ENCODE measurements around the gene PIK3CA. TPM values are rescaled to one million over a fixed set of nuclear protein-coding genes. Genes with fewer than 3 reads are reported as not detected.

The PIK3CA gene
- total and polyA plus RNA-seq, 2 experiments from 2014 or later: 8.3 to 22.5 TPM

DNA sequence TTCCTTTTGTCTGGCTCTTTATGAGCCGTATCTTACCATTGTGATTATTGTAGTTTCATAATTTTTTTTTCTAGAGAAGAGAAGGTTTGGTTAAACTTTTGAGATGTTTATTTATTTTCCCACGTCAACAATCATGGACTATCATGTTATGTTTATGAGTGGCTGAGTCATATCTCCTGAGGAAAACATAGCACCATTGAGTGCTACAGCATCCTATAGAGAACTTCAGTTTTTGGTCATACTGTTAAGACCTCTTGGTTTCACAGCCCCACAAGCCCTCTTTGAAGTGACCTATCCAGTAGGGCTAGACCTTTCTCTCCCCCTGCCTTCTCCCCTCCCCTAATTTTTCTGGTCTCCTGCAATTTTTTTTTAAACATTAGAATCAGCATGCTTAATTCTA is 20.8 kb downstream of the PIK3CA start:
- 91% methylated on average over 2 of the region's 2 CpGs for WGBS, 2 experiments (ENCODE audit: low coverage in 1 of 2, low lambda C conversion rate in 2 of 2, missing lambda C conversion rate in 2 of 2)
- H3K4me2 ChIP-seq (ENCODE audit: unreplicated experiment): no peak overlapping the region
- H3K79me2 ChIP-seq (ENCODE audit: insufficient read depth): peaks cover 99% of the 10 kb centered on the region
- no peaks in the 10 kb centered on the region for H3K9me3 ChIP-seq (ENCODE audit: low read depth)
- TF ChIP-seq EZH2 (IDR thresholded peaks at IDR 0.05; ENCODE audit: insufficient read depth, poor library complexity, severe bottlenecking) (no peak), EZH2phosphoT487 (IDR thresholded peaks at IDR 0.05; ENCODE audit: insufficient read depth, low read depth) (no peak)
- no peak overlapping the region for H2AFZ ChIP-seq
- DNase-seq: no peak
- H3K27ac ChIP-seq: no peak overlapping the region
- H3F3A ChIP-seq (ENCODE audit: insufficient read depth): no peaks in the 10 kb centered on the region
- H3K4me1 ChIP-seq (ENCODE audit: insufficient read depth): no peaks in the 10 kb centered on the region
- no peaks in the 10 kb centered on the region; the same call in 1 of the 2 replicates for H4K20me1 ChIP-seq (ENCODE audit: insufficient read depth)
- H3K36me3 ChIP-seq (ENCODE audit: low read depth): no peaks in the 10 kb centered on the region
- no peak overlapping the region for H3K4me3 ChIP-seq
- H3K27me3 ChIP-seq (replicated peaks; ENCODE audit: insufficient read depth): no peaks in the 10 kb centered on the region
- H3K9me2 ChIP-seq (ENCODE audit: insufficient read depth): no peaks in the 10 kb centered on the region
- H3K9ac ChIP-seq: no peak overlapping the region
- in situ Hi-C loops (cut with MboI): no loop called here

DNA sequence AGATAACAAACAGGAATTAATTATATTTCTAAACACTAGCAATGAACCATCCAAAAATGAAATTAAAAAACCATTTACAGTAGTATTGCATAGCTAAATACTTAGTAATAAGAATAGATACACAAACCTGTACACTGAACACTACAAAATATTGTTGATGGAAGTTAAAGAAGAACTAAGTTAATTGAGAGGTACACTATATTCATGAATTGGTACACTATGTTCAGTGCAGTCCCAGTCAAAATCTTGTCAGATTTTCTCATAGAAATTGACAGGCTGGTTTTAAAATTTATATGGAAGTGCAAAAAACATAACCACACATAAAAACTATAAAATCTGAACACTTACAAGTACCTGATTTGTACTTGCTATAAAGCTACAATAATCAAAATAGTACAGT is 24.4 kb downstream of the PIK3CA start:
- H3K79me2 ChIP-seq (ENCODE audit: insufficient read depth): peaks cover 97% of the 10 kb centered on the region
- TF ChIP-seq EZH2phosphoT487 (IDR thresholded peaks at IDR 0.05; ENCODE audit: insufficient read depth, low read depth) (no peak), EZH2 (IDR thresholded peaks at IDR 0.05; ENCODE audit: insufficient read depth, poor library complexity, severe bottlenecking) (no peak)
- in situ Hi-C loops (cut with MboI): no loop called here

DNA sequence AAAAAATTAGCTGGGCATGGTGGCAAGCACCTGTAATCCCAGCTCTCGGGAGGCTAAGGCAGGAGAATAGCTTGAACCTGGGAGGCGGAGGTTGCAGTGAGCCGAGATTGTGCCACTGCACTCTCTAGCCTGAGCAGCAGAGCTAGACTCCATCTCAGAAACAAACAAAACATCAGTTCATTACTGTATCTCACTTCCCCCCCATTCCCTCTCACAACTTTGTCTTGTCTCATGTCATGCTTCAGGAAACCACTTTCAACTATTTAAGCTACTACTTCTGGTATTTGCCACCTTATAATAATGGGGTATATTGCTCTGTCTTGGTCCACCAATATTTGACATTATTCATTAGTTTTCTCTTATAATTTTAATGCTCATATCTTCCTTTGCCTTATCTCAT is 26.2 kb downstream of the PIK3CA start:
- TF ChIP-seq EZH2 (IDR thresholded peaks at IDR 0.05; ENCODE audit: insufficient read depth, poor library complexity, severe bottlenecking) (no peak), EZH2phosphoT487 (IDR thresholded peaks at IDR 0.05; ENCODE audit: insufficient read depth, low read depth) (no peak)
- peaks cover 15% of the 10 kb centered on the region for H3F3A ChIP-seq (ENCODE audit: insufficient read depth)
- H3K9me3 ChIP-seq (ENCODE audit: low read depth): no peaks in the 10 kb centered on the region
- no peak overlapping the region for H3K27ac ChIP-seq
- H2AFZ ChIP-seq: no peak overlapping the region
- H3K9ac ChIP-seq: no peak overlapping the region
- no peaks in the 10 kb centered on the region for H3K9me2 ChIP-seq (ENCODE audit: insufficient read depth)
- H3K27me3 ChIP-seq (replicated peaks; ENCODE audit: insufficient read depth): no peaks in the 10 kb centered on the region
- H3K4me1 ChIP-seq (ENCODE audit: insufficient read depth): peaks cover 10% of the 10 kb centered on the region
- no peaks in the 10 kb centered on the region for H3K36me3 ChIP-seq (ENCODE audit: low read depth)
- H3K4me3 ChIP-seq: no peak overlapping the region
- 95 to 100% methylated on average over 3 of the region's 3 CpGs for WGBS, 2 experiments (ENCODE audit: low coverage in 1 of 2, low lambda C conversion rate in 2 of 2, missing lambda C conversion rate in 2 of 2)
- H4K20me1 ChIP-seq (ENCODE audit: insufficient read depth): no peaks in the 10 kb centered on the region
- peaks cover 97% of the 10 kb centered on the region for H3K79me2 ChIP-seq (ENCODE audit: insufficient read depth)
- H3K4me2 ChIP-seq (ENCODE audit: unreplicated experiment): no peak overlapping the region
- DNase-seq: no peak
- in situ Hi-C loops (cut with MboI): no loop called here

More for the DNA sequence above, 24.4 kb downstream of the PIK3CA start:
- no peaks in the 10 kb centered on the region for H3K9me2 ChIP-seq (ENCODE audit: insufficient read depth)
- no peak overlapping the region for H2AFZ ChIP-seq
- H3K4me2 ChIP-seq (ENCODE audit: unreplicated experiment): no peak overlapping the region
- peaks cover 15% of the 10 kb centered on the region for H3F3A ChIP-seq (ENCODE audit: insufficient read depth)
- no peaks in the 10 kb centered on the region for H3K9me3 ChIP-seq (ENCODE audit: low read depth)
- H4K20me1 ChIP-seq (ENCODE audit: insufficient read depth): no peaks in the 10 kb centered on the region
- H3K4me3 ChIP-seq: no peak overlapping the region
- H3K36me3 ChIP-seq (ENCODE audit: low read depth): no peaks in the 10 kb centered on the region
- H3K27ac ChIP-seq: no peak overlapping the region
- DNase-seq: no peak
- peaks cover 10% of the 10 kb centered on the region for H3K4me1 ChIP-seq (ENCODE audit: insufficient read depth)
- H3K9ac ChIP-seq: no peak overlapping the region
- no peaks in the 10 kb centered on the region for H3K27me3 ChIP-seq (replicated peaks; ENCODE audit: insufficient read depth)

DNA sequence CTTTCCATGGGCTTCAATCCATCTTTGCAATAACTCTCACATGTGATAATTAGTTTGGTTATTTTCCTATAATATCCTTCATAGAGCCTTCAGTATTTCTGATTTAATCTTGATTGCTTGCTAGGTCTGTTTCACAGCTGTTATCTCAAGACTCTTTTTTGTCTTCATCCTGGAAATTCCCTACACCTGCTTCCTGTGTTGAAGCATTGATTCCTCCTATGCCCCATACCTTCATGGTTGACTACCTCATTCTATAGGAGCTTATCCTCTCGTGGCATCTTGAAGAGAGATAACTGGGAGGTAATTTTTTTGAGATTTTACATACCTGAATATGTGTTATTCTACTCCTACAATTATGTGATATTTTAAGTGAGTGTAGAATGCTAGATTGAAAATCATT is 26.7 kb downstream of the PIK3CA start:
- no peak overlapping the region for H3K9ac ChIP-seq
- H2AFZ ChIP-seq: no peak overlapping the region
- H3K9me2 ChIP-seq (ENCODE audit: insufficient read depth): no peaks in the 10 kb centered on the region
- H3K4me2 ChIP-seq (ENCODE audit: unreplicated experiment): peak overlapping the region; percentile 42
- DNase-seq: no peak
- no peaks in the 10 kb centered on the region for H4K20me1 ChIP-seq (ENCODE audit: insufficient read depth)
- H3K36me3 ChIP-seq (ENCODE audit: low read depth): no peaks in the 10 kb centered on the region
- 46 to 72% methylated on average over 1 of the region's 1 CpG for WGBS, 2 experiments (ENCODE audit: low coverage in 1 of 2, low lambda C conversion rate in 2 of 2, missing lambda C conversion rate in 2 of 2)
- TF ChIP-seq EZH2phosphoT487 (IDR thresholded peaks at IDR 0.05; ENCODE audit: insufficient read depth, low read depth) (no peak), EZH2 (IDR thresholded peaks at IDR 0.05; ENCODE audit: insufficient read depth, poor library complexity, severe bottlenecking) (no peak)
- H3K4me3 ChIP-seq: 0 out of 2 replicates have a peak overlapping the region, but pooled peaks have one; percentile 14
- H3K4me1 ChIP-seq (ENCODE audit: insufficient read depth): peaks cover 14% of the 10 kb centered on the region
- H3K9me3 ChIP-seq (ENCODE audit: low read depth): no peaks in the 10 kb centered on the region
- H3K79me2 ChIP-seq (ENCODE audit: insufficient read depth): peaks cover 97% of the 10 kb centered on the region
- no peak overlapping the region for H3K27ac ChIP-seq
- in situ Hi-C loops (cut with MboI): no loop called here
- no peaks in the 10 kb centered on the region for H3K27me3 ChIP-seq (replicated peaks; ENCODE audit: insufficient read depth)
- H3F3A ChIP-seq (ENCODE audit: insufficient read depth): peaks cover 19% of the 10 kb centered on the region

DNA sequence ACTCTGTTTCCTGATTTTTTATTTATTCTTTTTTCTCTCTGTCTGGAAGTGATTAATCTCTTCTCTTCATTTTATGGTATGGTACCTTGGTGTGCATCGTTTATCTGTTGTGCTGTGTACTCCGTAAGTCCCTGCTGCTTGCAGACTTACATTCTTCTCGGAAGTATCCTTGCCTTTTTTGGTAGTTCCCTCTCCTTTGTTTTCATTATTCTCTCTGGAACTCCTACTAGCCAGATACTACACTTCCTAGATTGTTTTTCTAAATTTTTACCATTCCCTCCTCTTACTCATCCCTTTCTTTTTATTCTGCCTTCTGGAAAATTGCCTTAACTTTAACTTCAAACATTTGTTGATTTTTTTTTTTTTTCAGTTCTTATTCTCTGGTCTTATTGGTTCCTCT is 27.2 kb downstream of the PIK3CA start:
- H3K79me2 ChIP-seq (ENCODE audit: insufficient read depth): peaks cover 97% of the 10 kb centered on the region
- H3K9me3 ChIP-seq (ENCODE audit: low read depth): no peaks in the 10 kb centered on the region
- in situ Hi-C loops (cut with MboI): no loop called here
- no peaks in the 10 kb centered on the region for H3K9me2 ChIP-seq (ENCODE audit: insufficient read depth)
- H3F3A ChIP-seq (ENCODE audit: insufficient read depth): peaks cover 23% of the 10 kb centered on the region
- no peaks in the 10 kb centered on the region for H3K36me3 ChIP-seq (ENCODE audit: low read depth)
- H3K9ac ChIP-seq: no peak overlapping the region
- H2AFZ ChIP-seq: no peak overlapping the region
- no peaks in the 10 kb centered on the region; the same call in 1 of the 2 replicates for H4K20me1 ChIP-seq (ENCODE audit: insufficient read depth)
- peaks cover 18% of the 10 kb centered on the region for H3K4me1 ChIP-seq (ENCODE audit: insufficient read depth)
- no peak overlapping the region for H3K27ac ChIP-seq
- no peaks in the 10 kb centered on the region for H3K27me3 ChIP-seq (replicated peaks; ENCODE audit: insufficient read depth)
- 9 to 16% methylated on average over 3 of the region's 3 CpGs for WGBS, 2 experiments (ENCODE audit: low coverage in 1 of 2, low lambda C conversion rate in 2 of 2, missing lambda C conversion rate in 2 of 2)
- DNase-seq: peak; percentile 38
- peak overlapping the region; percentile 14; the same call in 1 of the 2 replicates for H3K4me3 ChIP-seq
- TF ChIP-seq EZH2phosphoT487 (IDR thresholded peaks at IDR 0.05; ENCODE audit: insufficient read depth, low read depth): no peak
- no peak for TF ChIP-seq EZH2 (IDR thresholded peaks at IDR 0.05; ENCODE audit: insufficient read depth, poor library complexity, severe bottlenecking)
- H3K4me2 ChIP-seq (ENCODE audit: unreplicated experiment): peak overlapping the region; percentile 42

Measured in GM23248 (cell line).